ENCODE results near the gene RNU5D-1. TPM values are rescaled to one million over a fixed set of nuclear protein-coding genes. Genes with fewer than 3 reads are reported as not detected.

RNU5D-1 gene
- total and polyA plus RNA-seq, 2 of the 13 experiments (the other 11 are each of a cell fraction or from before 2014, with no cell fraction given) = 165 TPM; not detected in 1

- TF ChIP-seq NFAT5 (CRISPR knock-in tag; IDR thresholded peaks at IDR 0.05) (0 out of 2 replicates have a peak, but pooled peaks have one; percentile 49), ZNF101 (CRISPR knock-in tag; IDR thresholded peaks at IDR 0.05; ENCODE audit: borderline replicate concordance, low read depth) (no peak; the same call in 1 of the 2 replicates), ZNF570 (CRISPR knock-in tag; IDR thresholded peaks at IDR 0.05; ENCODE audit: borderline replicate concordance) (0 out of 2 replicates have a peak, but pooled peaks have one; percentile 41), SATB2 (CRISPR knock-in tag; IDR thresholded peaks at IDR 0.05) (0 out of 2 replicates have a peak, but pooled peaks have one; percentile 4), ZNF781 (CRISPR knock-in tag; IDR thresholded peaks at IDR 0.05; ENCODE audit: borderline replicate concordance, not compliant biosample characterization) (peak; percentile 76), CTCF (CRISPR knock-in tag; IDR thresholded peaks at IDR 0.05) (no peak), ZSCAN9 (CRISPR knock-in tag; IDR thresholded peaks at IDR 0.05; ENCODE audit: borderline replicate concordance) (peak; percentile 84), ZNF556 (CRISPR knock-in tag; IDR thresholded peaks at IDR 0.05; ENCODE audit: borderline replicate concordance) (no peak), HOXA5 (CRISPR knock-in tag; IDR thresholded peaks at IDR 0.05) (0 out of 2 replicates have a peak, but pooled peaks have one; percentile 69), HNRNPL (IDR thresholded peaks at IDR 0.05; ENCODE audit: low read depth, low read length) (no peak), POLR2AphosphoS2 (IDR thresholded peaks at IDR 0.05; ENCODE audit: low read depth, low read length) (peak; percentile 99), SP1 (IDR thresholded peaks at IDR 0.05) (no peak), SP1 (CRISPR knock-in tag; IDR thresholded peaks at IDR 0.05) (peak; percentile 51; the same call in 1 of the 2 replicates), SALL2 (CRISPR knock-in tag; IDR thresholded peaks at IDR 0.05) (no peak), RFX5 (IDR thresholded peaks at IDR 0.05; ENCODE audit: low read depth, low read length) (no peak), NFATC3 (CRISPR knock-in tag; IDR thresholded peaks at IDR 0.05) (0 out of 2 replicates have a peak, but pooled peaks have one; percentile 43), ZNF292 (CRISPR knock-in tag; IDR thresholded peaks at IDR 0.05; ENCODE audit: borderline replicate concordance, low read depth) (no peak), EED (CRISPR knock-in tag; IDR thresholded peaks at IDR 0.05) (no peak), KLF6 (CRISPR knock-in tag; IDR thresholded peaks at IDR 0.05) (peak; percentile 83; the same call in 1 of the 2 replicates), GLI4 (CRISPR knock-in tag; IDR thresholded peaks at IDR 0.05; ENCODE audit: borderline replicate concordance) (no peak; the same call in 1 of the 2 replicates)
- TF ChIP-seq, protein P1, sequence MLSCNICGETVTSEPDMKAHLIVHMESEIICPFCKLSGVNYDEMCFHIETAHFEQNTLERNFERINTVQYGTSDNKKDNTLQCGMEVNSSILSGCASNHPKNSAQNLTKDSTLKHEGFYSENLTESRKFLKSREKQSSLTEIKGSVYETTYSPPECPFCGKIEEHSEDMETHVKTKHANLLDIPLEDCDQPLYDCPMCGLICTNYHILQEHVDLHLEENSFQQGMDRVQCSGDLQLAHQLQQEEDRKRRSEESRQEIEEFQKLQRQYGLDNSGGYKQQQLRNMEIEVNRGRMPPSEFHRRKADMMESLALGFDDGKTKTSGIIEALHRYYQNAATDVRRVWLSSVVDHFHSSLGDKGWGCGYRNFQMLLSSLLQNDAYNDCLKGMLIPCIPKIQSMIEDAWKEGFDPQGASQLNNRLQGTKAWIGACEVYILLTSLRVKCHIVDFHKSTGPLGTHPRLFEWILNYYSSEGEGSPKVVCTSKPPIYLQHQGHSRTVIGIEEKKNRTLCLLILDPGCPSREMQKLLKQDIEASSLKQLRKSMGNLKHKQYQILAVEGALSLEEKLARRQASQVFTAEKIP (CRISPR knock-in tag; IDR thresholded peaks at IDR 0.05; ENCODE audit: borderline replicate concordance) = no peak
These were observed 9.2 kb downstream of the RNU5D-1 start (continued) for GRCh38 chr1:44721485-44722361.

All from HepG2 (cell line).